ENCODE data around the gene ATMIN.

Gene ATMIN, protein sequence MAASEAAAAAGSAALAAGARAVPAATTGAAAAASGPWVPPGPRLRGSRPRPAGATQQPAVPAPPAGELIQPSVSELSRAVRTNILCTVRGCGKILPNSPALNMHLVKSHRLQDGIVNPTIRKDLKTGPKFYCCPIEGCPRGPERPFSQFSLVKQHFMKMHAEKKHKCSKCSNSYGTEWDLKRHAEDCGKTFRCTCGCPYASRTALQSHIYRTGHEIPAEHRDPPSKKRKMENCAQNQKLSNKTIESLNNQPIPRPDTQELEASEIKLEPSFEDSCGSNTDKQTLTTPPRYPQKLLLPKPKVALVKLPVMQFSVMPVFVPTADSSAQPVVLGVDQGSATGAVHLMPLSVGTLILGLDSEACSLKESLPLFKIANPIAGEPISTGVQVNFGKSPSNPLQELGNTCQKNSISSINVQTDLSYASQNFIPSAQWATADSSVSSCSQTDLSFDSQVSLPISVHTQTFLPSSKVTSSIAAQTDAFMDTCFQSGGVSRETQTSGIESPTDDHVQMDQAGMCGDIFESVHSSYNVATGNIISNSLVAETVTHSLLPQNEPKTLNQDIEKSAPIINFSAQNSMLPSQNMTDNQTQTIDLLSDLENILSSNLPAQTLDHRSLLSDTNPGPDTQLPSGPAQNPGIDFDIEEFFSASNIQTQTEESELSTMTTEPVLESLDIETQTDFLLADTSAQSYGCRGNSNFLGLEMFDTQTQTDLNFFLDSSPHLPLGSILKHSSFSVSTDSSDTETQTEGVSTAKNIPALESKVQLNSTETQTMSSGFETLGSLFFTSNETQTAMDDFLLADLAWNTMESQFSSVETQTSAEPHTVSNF

DNA sequence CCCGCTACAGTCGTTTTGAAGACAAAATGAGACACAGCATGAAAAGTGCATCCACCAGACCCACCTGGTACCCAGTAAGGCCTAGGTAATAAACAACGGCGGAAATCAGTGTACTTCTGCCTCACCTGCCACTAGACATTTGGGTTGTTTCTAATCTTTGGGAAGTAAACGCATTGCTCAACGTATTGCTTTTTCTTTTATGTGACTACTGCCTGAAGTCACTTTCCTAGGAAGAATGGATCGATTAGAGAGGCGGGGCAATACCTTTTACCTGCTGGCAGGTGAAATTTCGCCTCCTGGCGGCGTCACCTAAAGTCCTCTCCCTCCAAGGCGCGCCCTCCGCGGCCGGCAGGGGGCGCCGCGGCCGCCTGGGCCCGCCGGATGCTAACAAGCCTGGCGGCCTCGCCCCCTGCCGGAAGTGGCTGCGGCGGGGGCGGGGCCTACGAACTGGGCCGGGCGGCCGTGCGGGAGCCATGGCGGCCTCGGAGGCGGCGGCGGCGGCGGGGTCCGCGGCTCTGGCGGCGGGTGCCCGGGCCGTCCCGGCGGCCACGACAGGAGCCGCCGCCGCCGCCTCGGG lies at the start of gene ATMIN:
TSS of gene ATMIN (plus strand) at position 445 of the 577 bp plus-strand sequence. CDS start at position 474, 29 bp downstream.
- DNase-seq (ENCODE audit: low read depth) = peak; percentile 77

DNA sequence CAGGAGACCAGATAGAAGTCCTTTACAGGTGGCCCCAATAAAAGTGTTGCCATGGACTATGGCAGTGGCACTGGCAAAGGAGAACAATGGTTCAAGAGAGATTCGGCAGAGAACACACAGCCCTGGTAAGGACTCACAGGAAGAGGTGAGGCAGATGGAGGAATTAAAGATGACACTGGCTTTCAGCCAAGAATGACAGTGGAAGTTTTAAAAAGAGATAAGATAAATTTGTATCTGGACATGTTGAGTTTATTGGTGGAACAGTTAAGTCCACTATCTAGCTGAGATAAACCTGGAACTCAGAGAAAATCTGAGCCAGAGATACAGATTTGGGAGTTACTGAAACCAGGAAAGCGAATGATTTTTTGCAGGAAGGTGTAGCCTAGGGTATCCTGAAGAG lies 49.1 kb upstream of the ATMIN start:
- no peak for DNase-seq (ENCODE audit: low read depth)

DNA sequence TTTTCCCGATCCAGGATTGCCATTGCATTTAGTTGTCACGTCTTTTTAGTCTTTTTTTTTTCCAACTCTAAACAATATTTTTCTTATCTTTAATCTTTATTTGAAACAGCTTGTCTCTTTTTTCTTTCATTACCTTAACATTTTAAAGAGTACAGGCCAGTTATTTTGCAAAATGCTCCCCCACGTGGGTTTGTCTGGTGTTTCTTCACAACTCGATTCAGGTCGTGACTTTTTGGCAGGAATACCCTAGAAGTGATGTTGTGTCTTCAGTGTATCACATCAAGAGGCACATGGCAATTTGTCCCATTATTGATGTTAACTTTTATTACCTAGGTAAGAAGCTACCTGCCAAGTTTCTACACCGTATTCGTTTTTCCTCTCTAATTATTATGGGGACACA lies 46.9 kb upstream of the ATMIN start:
- DNase-seq (ENCODE audit: low read depth) = no peak

DNA sequence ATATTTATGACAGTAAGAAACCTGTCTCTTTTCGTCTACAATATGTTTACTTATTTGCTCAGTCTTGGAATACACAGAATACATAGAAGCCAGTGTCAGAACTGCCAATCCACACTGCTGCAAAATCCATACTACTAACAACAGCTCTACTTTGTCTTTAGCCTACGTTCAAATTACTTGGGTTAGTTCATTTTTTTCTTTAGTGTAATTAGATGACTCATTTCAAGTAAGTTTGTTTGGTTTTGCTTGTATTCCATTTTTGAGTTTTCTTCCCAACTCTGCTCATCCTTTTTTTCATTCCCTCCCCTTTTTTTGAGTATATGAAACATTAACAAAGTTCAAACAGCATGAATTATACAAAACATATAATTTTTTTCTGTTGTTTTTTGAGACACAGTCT lies 45.8 kb upstream of the ATMIN start:
- DNase-seq (ENCODE audit: low read depth) = no peak

DNA sequence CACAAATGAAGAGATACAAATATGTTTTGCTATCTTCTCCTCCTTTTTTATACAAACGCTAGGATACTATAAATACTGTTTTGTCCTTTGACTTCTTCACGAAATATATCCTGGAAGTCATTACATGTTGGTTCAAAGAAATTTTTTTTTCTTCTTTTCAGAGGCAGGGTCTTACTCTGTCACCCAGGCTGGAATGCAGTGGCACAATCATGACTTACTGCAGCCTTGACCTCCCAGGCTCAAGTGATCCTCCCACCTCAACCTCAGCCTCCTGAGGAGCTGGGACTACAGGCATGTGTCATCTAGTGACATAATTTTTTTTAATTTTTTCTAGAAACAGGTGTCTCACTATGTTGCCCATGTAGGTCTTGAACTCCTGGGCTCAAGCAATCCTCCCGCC lies 45.1 kb upstream of the ATMIN start:
- no peak for DNase-seq (ENCODE audit: low read depth)

DNA sequence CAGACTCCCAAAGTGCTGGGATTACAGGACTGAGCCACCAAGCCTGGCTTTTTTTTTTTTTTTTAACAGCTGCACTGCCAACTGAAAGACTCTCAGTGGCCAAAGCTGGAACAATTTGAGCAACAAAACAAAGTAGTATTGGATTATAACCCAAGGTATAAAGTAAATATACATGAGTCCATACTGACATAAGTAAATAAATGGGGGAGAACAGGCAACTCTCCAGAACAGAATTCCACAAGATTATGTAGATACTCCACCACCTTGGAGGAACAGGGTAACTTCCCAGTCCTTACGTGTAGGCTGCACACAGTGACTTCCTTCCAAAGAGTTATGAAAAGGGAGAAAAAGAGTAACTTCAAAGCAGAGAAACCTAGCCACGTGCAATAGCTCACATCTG lies 44.7 kb upstream of the ATMIN start:
- no peak for DNase-seq (ENCODE audit: low read depth)

DNA sequence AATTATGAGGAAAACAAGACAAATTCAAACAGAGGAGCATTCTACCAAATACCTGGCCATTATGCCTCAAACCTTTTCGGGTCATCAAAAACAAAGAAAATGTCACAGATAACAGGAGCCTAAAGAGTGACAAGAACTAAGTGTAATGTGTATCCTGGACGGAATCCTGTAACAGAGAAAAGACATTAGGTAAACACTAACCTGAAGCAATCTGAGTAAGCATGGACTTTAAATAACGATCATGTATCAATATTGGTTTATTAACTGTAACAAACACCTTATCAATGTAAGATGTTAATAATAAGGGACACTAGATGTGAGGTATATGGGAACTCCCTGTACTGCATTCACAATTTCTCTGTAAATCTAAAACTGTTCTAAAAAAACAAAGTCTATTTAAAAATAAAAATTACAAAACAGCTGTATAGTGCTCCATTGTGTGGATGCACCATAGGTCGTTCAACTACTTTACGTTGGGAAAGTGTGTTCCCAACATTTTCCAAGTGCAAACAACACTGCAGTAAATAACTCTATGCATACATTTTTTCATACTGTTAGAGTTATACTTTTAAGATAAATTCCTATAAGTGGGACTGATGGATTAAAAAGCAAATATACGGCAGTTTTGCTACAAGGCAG lies 43.7 kb upstream of the ATMIN start:
- DNase-seq (ENCODE audit: low read depth) = no peak

DNA sequence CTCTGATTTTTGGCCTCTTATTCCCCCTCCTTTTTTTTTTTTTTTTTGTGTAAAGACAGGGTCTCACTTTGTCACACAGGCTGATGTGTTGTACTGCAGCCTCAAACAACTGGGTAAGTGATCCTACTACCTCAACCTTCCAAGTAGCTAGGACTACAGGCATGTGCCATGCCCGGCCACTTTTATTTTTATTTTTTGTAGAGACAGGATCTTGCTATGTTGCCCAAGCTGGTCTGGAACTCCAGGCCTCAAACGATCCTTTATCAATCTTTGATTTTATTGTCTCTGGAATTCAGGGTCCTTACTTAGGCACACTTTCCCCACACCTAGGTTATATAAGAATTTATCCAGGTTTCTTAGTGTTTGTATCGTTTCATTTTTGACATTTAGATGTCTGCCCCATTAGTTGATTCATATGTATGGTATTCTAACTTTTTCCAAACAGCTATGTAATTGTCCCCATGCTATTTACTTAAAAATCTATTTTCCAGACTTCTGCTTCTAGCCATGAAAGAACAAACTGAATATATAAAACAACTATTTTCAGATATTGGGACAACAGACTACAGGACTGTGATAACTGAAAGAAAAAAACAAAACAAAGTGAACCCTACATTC lies 42.9 kb upstream of the ATMIN start:
- DNase-seq (ENCODE audit: low read depth) = no peak

DNA sequence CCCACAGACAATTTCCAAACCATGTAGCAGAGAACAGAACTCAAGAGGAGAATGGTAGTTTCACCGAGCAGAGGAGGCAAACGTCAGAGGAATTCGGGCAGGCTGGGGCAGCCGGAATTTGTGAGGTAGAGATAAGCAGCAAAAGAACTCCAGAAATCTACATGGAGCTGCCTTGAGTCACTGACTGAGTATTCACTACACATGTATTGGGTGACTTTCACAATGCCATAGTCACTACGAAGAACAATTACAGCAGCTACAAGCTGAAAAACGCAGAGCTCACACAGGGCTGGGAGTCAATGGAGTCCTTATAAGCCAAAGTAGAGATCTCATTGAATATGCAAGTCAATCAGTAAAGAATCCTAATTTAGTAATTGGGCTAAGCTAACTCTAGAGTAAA lies 42.3 kb upstream of the ATMIN start:
- peak; percentile 97 for DNase-seq (ENCODE audit: low read depth)

DNA sequence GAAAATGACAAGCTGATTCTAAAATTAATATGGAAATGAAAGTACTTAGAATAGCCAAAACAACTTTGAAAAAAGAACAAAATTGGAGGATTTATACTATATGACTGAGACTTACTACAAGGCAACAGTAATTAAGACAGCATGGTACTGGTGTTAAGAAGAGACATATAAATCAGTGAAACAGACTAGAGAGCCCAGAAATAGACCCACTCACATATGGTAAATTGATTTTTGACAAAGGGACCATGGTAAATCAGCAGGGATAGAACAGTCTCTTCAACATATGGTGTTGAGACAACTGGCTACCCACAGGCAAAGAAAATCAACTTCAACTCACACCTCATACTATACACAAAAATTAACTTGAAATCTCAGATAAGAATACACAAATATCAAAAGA lies 41.8 kb upstream of the ATMIN start:
- DNase-seq (ENCODE audit: low read depth) = no peak

DNA sequence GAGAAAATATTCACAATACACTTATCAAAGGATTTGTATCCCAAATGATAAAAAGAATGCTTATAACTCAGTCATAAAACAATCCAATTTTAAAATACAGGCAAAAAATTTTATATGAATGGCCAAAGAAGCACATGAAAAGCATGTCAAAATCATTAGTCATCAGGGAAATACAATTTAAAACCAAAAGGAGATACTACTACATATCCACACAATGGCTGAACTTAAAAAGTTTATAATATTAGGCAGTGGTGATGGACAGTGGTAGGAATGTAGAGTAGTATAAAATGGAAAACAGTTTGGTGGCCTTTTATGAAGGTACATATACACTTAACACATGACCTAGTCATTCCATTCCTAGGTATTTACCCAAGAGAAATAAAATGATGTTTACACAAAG lies 41.2 kb upstream of the ATMIN start:
- DNase-seq (ENCODE audit: low read depth) = peak; percentile 53

DNA sequence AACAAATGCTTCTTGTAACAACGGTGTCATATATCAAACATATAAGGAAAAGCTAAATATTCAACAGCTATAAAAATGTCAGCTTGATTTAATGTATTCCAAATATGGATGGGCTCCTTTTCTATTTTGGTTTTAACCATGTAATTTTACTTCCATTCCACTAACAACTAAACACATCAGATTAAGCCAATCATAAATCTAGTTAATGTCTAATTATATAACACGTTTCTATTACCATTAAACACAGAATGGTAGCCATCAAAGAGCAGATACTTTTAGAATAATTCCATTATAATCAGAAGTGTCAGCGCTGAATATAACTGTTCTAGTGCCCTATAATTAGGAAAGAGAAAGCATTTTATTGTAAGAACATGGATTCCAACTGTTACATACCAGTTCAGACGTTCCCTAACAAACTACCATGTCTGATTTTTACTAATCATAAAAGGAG lies 38.9 kb upstream of the ATMIN start:
- no peak for DNase-seq (ENCODE audit: low read depth)

DNA sequence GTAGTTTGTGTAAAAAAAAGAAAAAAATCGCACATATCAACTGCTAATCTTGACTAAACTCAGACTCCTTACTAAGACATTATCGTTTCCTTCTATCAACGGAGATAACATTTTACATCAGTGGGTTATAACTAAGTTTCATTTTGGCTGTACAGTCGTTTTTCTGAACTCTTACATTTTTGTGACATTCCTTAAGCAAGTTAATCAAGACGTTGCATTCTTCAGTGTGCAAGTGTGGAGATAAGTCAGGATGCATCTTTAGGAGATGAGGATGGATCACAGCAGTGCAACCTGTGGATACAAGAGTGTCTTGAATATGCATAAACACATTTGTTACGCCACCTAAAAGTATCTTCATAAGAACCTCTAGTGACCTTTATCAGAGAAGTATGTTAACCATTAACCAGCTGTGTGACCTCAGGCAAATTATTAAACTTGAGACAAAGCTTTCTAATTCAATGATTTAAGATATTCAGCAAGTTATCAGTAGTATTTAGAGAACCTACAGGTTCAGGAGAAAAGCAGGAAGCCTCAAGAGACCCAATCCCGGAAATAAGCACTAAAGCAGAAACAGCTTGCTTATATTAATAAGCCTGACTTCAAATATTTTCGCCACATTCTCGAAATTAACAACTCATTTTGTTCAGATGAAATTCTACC lies 38.4 kb upstream of the ATMIN start:
- DNase-seq (ENCODE audit: low read depth) = peak; percentile 36

DNA sequence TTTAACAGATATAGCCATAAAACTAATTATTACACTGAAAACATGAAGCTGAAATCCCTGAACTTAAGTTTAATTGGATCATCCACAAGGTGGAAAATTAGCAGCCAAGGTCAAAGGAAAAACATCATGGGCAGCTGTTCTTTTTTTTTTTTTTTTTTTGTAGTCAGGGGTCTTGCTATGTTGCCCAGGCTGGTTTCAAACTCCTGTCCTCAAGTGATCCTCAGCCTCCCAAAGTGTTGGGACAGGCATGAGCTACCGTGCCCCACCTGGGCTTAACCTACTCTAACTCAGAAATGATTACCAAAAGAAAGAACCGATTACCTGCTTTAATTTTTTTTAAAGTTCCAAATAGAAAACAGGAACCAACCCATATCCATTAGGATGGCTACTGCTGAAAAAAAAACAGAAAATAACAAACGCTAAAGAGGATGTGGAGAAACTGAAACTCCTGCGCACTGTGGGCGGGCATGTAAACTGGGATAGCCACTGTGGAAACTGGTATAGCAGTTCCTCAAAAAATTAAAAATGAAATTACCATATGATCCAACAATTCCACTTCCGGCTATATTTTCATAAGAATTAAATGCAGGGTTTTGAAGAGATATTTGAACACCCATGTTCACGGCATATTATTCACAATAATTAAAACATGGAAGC lies 37.5 kb upstream of the ATMIN start:
- no peak for DNase-seq (ENCODE audit: low read depth)

DNA sequence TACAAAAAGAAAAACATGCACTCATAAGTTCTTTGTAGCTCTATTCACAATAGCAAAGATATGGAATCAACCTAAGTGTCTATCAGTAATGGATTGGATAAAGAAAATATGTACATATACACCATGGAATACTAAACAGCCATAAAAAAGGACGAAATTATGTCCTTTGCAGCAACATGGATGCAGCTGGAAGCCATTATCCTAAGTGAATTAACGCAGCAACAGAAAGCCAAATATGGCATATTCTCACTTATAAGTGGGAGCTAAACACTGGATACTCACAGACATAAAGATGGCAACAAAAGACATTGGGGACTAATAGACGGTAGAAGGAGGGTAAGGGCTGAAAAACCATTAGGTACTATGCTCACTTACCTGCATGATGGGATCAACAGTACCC lies 34.8 kb upstream of the ATMIN start:
- no peak for DNase-seq (ENCODE audit: low read depth)

DNA sequence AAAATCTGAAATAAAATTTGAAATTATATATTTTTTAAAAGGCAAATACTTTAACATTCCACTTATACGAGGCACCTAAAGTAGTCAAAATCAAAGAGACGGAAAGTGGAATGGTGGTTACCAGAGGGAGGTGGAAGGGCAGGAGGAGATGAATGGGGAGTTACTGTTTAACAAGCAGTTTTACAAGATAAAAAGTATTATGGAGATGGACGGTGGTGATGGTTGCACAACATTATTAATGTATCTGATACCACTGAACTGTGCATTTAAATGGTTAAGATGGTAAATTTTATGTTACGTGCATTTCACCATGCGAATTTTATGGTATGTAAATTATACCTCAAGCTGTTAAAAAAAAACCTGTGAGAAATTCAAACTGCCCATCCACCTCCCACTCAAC lies 34.3 kb upstream of the ATMIN start:
- no peak for DNase-seq (ENCODE audit: low read depth)

DNA sequence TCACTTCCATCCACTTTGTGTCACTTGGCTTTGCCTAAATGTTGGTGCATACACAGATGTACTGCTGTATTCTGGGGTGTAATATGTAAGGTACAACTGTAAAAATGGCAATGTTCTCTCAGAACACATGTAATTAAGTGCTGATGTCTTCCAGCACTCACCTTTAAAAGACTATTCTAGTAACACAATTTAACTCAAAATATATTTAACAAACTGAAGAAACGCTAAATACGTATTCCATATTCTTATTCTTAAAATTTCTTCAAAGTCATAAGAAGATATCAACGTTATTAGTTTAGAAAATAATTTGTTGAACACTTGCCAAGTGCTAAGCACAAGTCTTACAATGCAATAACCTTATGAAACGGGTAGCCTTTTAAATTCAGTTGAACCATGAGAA lies 32.6 kb upstream of the ATMIN start:
- no peak for DNase-seq (ENCODE audit: low read depth)

DNA sequence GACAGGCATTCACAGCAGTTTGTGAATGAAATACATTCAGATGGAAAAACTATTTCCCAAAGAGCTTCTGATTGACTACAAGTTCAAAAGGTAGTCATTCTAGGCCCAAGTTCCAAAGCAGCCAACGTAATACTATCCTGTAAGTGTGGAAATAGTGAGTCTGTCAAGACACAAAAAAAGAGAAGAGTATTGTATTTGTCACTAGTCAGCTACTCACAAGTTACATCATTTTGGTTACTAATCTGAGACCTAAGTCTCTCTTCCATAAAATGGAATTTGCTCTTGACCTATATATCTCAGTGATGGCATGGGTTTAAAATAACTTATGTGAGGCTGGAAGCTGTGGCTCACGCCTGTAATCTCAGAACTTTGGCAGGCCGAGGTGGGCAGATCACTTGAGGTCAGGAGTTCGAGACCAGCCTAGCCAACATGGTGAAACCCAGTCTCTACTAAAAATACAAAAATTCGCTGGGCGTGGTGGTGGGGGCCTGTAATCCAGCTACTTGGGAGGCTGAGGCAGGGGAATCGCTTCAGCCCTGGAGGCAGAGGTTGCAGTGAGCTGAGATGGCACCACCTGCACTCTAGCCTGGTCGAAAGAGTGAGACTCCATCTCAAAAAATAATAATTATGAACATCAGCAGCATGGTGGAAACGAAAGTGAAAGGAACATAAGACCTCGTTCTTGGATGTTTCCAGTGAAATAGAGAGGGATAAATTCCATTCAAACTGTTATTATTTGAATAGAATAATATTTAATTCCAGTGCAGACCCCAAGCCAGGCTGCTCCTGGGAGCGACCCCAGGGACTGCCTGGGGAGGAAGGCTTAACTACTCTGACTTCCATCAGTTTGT lies 31.8 kb upstream of the ATMIN start:
- peak; percentile 72 for DNase-seq (ENCODE audit: low read depth)

DNA sequence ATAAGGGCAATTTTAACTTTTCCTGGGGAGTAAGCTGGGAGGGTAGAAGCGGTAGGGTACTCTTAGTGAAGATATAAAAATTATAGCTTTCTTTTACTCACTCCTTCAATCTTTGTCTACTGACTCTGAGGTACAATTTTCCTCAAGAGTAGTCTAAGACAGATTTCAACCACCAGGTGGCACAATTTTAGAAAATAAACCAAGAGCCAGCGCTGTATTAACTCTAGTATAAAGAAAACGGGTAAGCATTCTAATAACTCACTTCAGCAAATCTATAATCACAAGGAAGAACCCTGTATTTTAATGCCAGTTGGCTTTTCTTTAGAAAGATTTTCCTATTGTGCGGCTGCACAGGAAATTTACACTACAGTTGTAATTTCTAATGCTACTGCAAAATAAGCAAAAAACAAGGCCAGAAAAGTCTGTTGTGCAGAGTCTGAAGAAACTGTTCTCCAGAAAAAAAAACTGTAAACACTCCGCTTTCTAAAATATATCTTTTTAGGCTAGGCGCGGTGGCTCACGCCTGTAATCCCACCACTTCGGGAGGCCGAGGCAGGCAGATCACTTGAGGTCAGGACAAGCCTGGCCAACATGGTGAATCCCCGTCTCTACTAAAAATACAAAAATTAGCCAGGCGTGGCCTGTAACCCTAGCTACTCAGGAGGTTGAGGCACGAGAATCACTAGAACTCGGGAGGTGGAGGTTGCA lies 30.8 kb upstream of the ATMIN start:
- DNase-seq (ENCODE audit: low read depth) = peak; percentile 60
